ENCODE measurements around the gene DNAH2. TPM values are rescaled to one million over a fixed set of nuclear protein-coding genes. Genes with fewer than 3 reads are reported as not detected.

DNAH2 gene
- total and polyA plus RNA-seq, 9 of the 15 experiments (the other 6 are each of a cell fraction or from before 2014, with no cell fraction given), result 0.03 TPM; not detected in 8

GRCh38 chr17:7857713-7858521, 140.4 kb downstream of the DNAH2 start, which contains the start of gene CYB5D1 (continued):
- TF ChIP-seq AFF1 (IDR thresholded peaks at IDR 0.05; ENCODE audit: low read depth in 1 of 2, partially characterized antibody in 2 of 2) (no peak), CREM (IDR thresholded peaks at IDR 0.05; ENCODE audit: low read depth) (peak; percentile 26; the same call in 1 of the 2 replicates), CSDE1 (IDR thresholded peaks at IDR 0.05) (no peak), RBM15 (IDR thresholded peaks at IDR 0.05; ENCODE audit: insufficient read depth, low read length) (no peak), PCBP1 (IDR thresholded peaks at IDR 0.05; ENCODE audit: low read depth, low read length, poor library complexity, severe bottlenecking) (no peak), HNRNPL (IDR thresholded peaks at IDR 0.05; ENCODE audit: low read depth, low read length) (no peak), CEBPZ (IDR thresholded peaks at IDR 0.05; ENCODE audit: borderline replicate concordance, low read depth, low read length) (no peak), EHMT2 (IDR thresholded peaks at IDR 0.05) (no peak), ZNF699 (CRISPR knock-in tag; IDR thresholded peaks at IDR 0.05; ENCODE audit: insufficient replicate concordance) (no peak), FOXJ2 (tag; IDR thresholded peaks at IDR 0.05) (peak; percentile 84), ZNF766 (CRISPR knock-in tag; conservative IDR thresholded peaks at IDR 0.05) (no peak), POU5F1 (IDR thresholded peaks at IDR 0.05; ENCODE audit: borderline replicate concordance, low read depth, low read length, partially characterized antibody) (peak; percentile 62), ATF7 (IDR thresholded peaks at IDR 0.05) (peak; percentile 16; the same call in 1 of the 2 replicates), ZNF408 (CRISPR knock-in tag; IDR thresholded peaks at IDR 0.05; ENCODE audit: low read depth) (no peak), RHOXF2B (CRISPR knock-in tag; conservative IDR thresholded peaks at IDR 0.05) (no peak), ZBTB12 (CRISPR knock-in tag; IDR thresholded peaks at IDR 0.05) (no peak), GTF2F1 (IDR thresholded peaks at IDR 0.05; ENCODE audit: low read depth, low read length) (no peak), ZBTB17 (CRISPR knock-in tag; IDR thresholded peaks at IDR 0.05) (no peak), ILK (tag; IDR thresholded peaks at IDR 0.05; ENCODE audit: borderline replicate concordance, low read depth) (no peak), ZNF431 (CRISPR knock-in tag; IDR thresholded peaks at IDR 0.05) (no peak)

All from K562 (cell line).